Stimulated activated CD8-positive, alpha-beta memory T cell treated with anti-CD3 and anti-CD28 coated beads, Interleukin-7, amount 100 ng/mL, for 4 hours (primary cell): ENCODE results near the gene SIGLEC7.

Experiments used
- DNase-seq, 2 donors: peaks; one replicate each; pipeline ENCODE4 v3.0.0-alpha.2; 2020; ENCODE audit warnings: low read depth in 2 of 2

SIGLEC7 gene

GRCh38 chr19:51142119-51142518, at the start of gene SIGLEC7:
Gene SIGLEC7 (plus strand): TSS chr19:51142301. CDS start chr19:51142370, 69 bp downstream.
- DNase-seq: no peak

- DNase-seq: no peak
Measured at GRCh38 chr19:51093101-51093500, 49.0 kb upstream of the SIGLEC7 start.

GRCh38 chr19:51093510-51094345, 48.4 kb upstream of the SIGLEC7 start:
- DNase-seq: no peak

GRCh38 chr19:51094696-51095279, 47.3 kb upstream of the SIGLEC7 start:
- no peak for DNase-seq

GRCh38 chr19:51096473-51097165, 45.5 kb upstream of the SIGLEC7 start:
- DNase-seq: no peak

GRCh38 chr19:51097166-51097738, 44.8 kb upstream of the SIGLEC7 start:
- DNase-seq: peak; percentile 42 to 58

- DNase-seq: no peak
Measured at GRCh38 chr19:51097796-51098195, 44.3 kb upstream of the SIGLEC7 start.

- DNase-seq: peak in 1 of 2 donors; percentile 31
Measured at GRCh38 chr19:51098365-51099046, 43.6 kb upstream of the SIGLEC7 start.

- DNase-seq: no peak
Measured at GRCh38 chr19:51099047-51099382, 43.1 kb upstream of the SIGLEC7 start.

- DNase-seq: no peak
Measured at GRCh38 chr19:51100601-51101000, 41.5 kb upstream of the SIGLEC7 start.

- DNase-seq: no peak
Measured at GRCh38 chr19:51101171-51101865, 40.8 kb upstream of the SIGLEC7 start.

GRCh38 chr19:51102991-51103390, 39.1 kb upstream of the SIGLEC7 start:
- DNase-seq: no peak

GRCh38 chr19:51103926-51104341, 38.2 kb upstream of the SIGLEC7 start:
- DNase-seq: no peak

GRCh38 chr19:51107406-51108065, 34.6 kb upstream of the SIGLEC7 start:
- no peak for DNase-seq

GRCh38 chr19:51108066-51108804, 33.9 kb upstream of the SIGLEC7 start, which contains the start of gene CTU1:
Gene CTU1 (minus strand): TSS chr19:51108409. CDS start chr19:51104569, 3,840 bp downstream.
- peak; percentile 97 to 99 for DNase-seq

- no peak for DNase-seq
Measured at GRCh38 chr19:51108805-51109146, 33.3 kb upstream of the SIGLEC7 start.

GRCh38 chr19:51110666-51110971, 31.5 kb upstream of the SIGLEC7 start:
- no peak for DNase-seq

GRCh38 chr19:51111606-51112005, 30.5 kb upstream of the SIGLEC7 start:
- DNase-seq: no peak

- no peak for DNase-seq
Measured at GRCh38 chr19:51114087-51114729, 27.9 kb upstream of the SIGLEC7 start.
